HepG2 (cell line): Measurements from ENCODE around the gene CRIM1. TPM values are rescaled to one million over a fixed set of nuclear protein-coding genes. Genes with fewer than 3 reads are reported as not detected.

ENCODE experiments used
- AFF4 ChIP-seq: sonication (generic); formaldehyde crosslinking; IDR thresholded peaks from 2 replicates; pipeline ENCODE4 v1.4.0; 2020; ENCODE audit warnings: missing genetic modification reagents
- BRF2 ChIP-seq: sonication (generic); formaldehyde crosslinking; IDR thresholded peaks from 2 replicates; pipeline ENCODE4 v1.8.1; 2022; ENCODE audit warnings: mild to moderate bottlenecking, missing genetic modification reagents
- CREBL2 ChIP-seq: sonication (generic); formaldehyde crosslinking; IDR thresholded peaks from 2 replicates; pipeline ENCODE4 v1.8.1; 2023; ENCODE audit warnings: missing genetic modification reagents, mild to moderate bottlenecking, borderline replicate concordance
- DPF2 ChIP-seq: sonication (generic); formaldehyde crosslinking; IDR thresholded peaks from 2 replicates; pipeline ENCODE4 v1.4.0; 2020; ENCODE audit warnings: mild to moderate bottlenecking, low read depth, missing genetic modification reagents, borderline replicate concordance
- FOXP1 ChIP-seq, 2 experiments: fragments of 450-650 bp in 1 of 2; IDR thresholded peaks; 2 replicates each; pipeline ENCODE4 v1.6.1; 2017 to 2018; ENCODE audit warnings: antibody characterized with exemption in 1 of 2
- KLF12 ChIP-seq: sonication (generic); formaldehyde crosslinking; IDR thresholded peaks from 2 replicates; pipeline ENCODE4 v1.4.0; 2020; ENCODE audit warnings: missing genetic modification reagents, borderline replicate concordance
- PHF20 ChIP-seq: sonication (generic); formaldehyde crosslinking; IDR thresholded peaks from 2 replicates; pipeline ENCODE4 v1.5.0; 2020; ENCODE audit warnings: mild to moderate bottlenecking, missing genetic modification reagents
- PLRG1 ChIP-seq: fragments of 450-650 bp; conservative IDR thresholded peaks from 2 replicates; pipeline ENCODE4 v1.6.1; 2016
- STAG1 ChIP-seq: sonication (generic); formaldehyde crosslinking; IDR thresholded peaks from 2 replicates; pipeline ENCODE4 v1.4.0; 2020; ENCODE audit warnings: missing genetic modification reagents
- TOPORS ChIP-seq: sonication (generic); formaldehyde crosslinking; IDR thresholded peaks from 2 replicates; pipeline ENCODE4 v1.8.0; 2023; ENCODE audit warnings: mild to moderate bottlenecking, missing genetic modification reagents
- XRCC5 ChIP-seq: fragments of 200-400 bp; formaldehyde crosslinking; optimal IDR thresholded peaks from 2 replicates; pipeline ENCODE3; 2017; ENCODE audit warnings: mild to moderate bottlenecking, low read length
- ZBTB20 ChIP-seq: sonication (generic); formaldehyde crosslinking; IDR thresholded peaks from 2 replicates; pipeline ENCODE4 v1.8.1; 2023; ENCODE audit warnings: missing genetic modification reagents, low read depth, mild to moderate bottlenecking, borderline replicate concordance
- ZBTB7B ChIP-seq: sonication (generic); formaldehyde crosslinking; IDR thresholded peaks from 2 replicates; pipeline ENCODE4 v1.4.0; 2020; ENCODE audit warnings: missing genetic modification reagents
- ZNF354B ChIP-seq: sonication (generic); formaldehyde crosslinking; IDR thresholded peaks from 2 replicates; pipeline ENCODE4 v1.8.0; 2022; ENCODE audit warnings: mild to moderate bottlenecking, missing genetic modification reagents
- ZNF574 ChIP-seq: sonication (generic); formaldehyde crosslinking; IDR thresholded peaks from 2 replicates; pipeline ENCODE4 v1.4.0; 2020; ENCODE audit warnings: missing genetic modification reagents
- polyA plus RNA-seq, 8 experiments: library from polyadenylated mRNA; depleted of rRNA in 3 of 8; stranded (reverse) in 7 of 8; unstranded in 1 of 8; fragments of >200 nt; fragmentation: Illumina TruSeq in 4 of 8; extraction: Trizol in 4 of 8; gene quantifications; 2 replicates each; pipeline versions ENCODE4 v1.2.1 to v1.2.3, GENCODE V29; 2011 to 2016; ENCODE audit warnings: low read depth in 4 of 8, missing spikeins in 1 of 8, mixed read lengths in 1 of 8; ENCODE audit not compliant: insufficient read depth in 1 of 8
- total RNA-seq, 5 experiments: library from RNA; depleted of rRNA; stranded (reverse); fragments of >200 nt; fragmentation: Illumina TruSeq; extraction: Trizol; gene quantifications; 2 replicates each; pipeline ENCODE4 v1.2.3, GENCODE V29; 2016; ENCODE audit warnings: low read depth in 1 of 5

Gene CRIM1
- total and polyA plus RNA-seq, 2 of the 13 experiments (the other 11 are each of a cell fraction or from before 2014, with no cell fraction given): 39.1 to 69.9 TPM

- TF ChIP-seq ZBTB7B (CRISPR knock-in tag): no peak
- peak; percentile 34; the same call in 1 of the 2 replicates for TF ChIP-seq STAG1 (CRISPR knock-in tag)
- TF ChIP-seq TOPORS (CRISPR knock-in tag): 0 out of 2 replicates have a peak, but pooled peaks have one; percentile 10
- no peak for TF ChIP-seq CREBL2 (CRISPR knock-in tag)
- peak; percentile 78 for TF ChIP-seq XRCC5
- peak; percentile 66 for TF ChIP-seq ZNF574 (CRISPR knock-in tag)
- TF ChIP-seq ZBTB20: no peak; the same call in 1 of the 2 replicates
- no peak for TF ChIP-seq FOXP1 (IDR thresholded peaks at IDR 0.05)
- no peak for TF ChIP-seq FOXP1 (CRISPR knock-in tag; IDR thresholded peaks at IDR 0.05)
- TF ChIP-seq AFF4 (CRISPR knock-in tag): no peak
- TF ChIP-seq PHF20 (CRISPR knock-in tag): peak; percentile 50; the same call in 1 of the 2 replicates
- no peak for TF ChIP-seq PLRG1
- 0 out of 2 replicates have a peak, but pooled peaks have one; percentile 42 for TF ChIP-seq ZNF354B
- TF ChIP-seq DPF2: no peak; the same call in 1 of the 2 replicates
- TF ChIP-seq BRF2: no peak
- no peak for TF ChIP-seq KLF12 (CRISPR knock-in tag)
Measured at GRCh38 chr2:36356990-36357846, 1.6 kb downstream of the CRIM1 start (continued).
